IMR-90 (cell line): ENCODE results near the gene PRKCE. TPM values are rescaled to one million over a fixed set of nuclear protein-coding genes. Genes with fewer than 3 reads are reported as not detected.

ENCODE experiments used
- ATAC-seq: fragments of 200-7000 bp; cut with Tn5 transposase; 2 replicates; pipeline ENCODE4 v1.9.1; 2020; ENCODE audit warnings: low read depth, mild to moderate bottlenecking, moderate library complexity
- BruUV-seq: library from RNA; stranded (reverse); fragments of 400-500 nt; replicated peaks from 2 replicates; lab custom pipeline; 2021; lab: Mats Ljungman, UMichigan
- CTCF ChIA-PET: fragments of 300-600 bp; formaldehyde crosslinking; extraction: SDS; loops from one replicate; lab custom pipeline; 2021; ENCODE audit warnings: antibody characterized with exemption; lab: Yijun Ruan, JAX
- POLR2A ChIA-PET: fragments of 300-600 bp; sonication (Branson Sonifier 250); formaldehyde crosslinking; loops from one replicate; lab custom pipeline; 2022; ENCODE audit warnings: antibody characterized with exemption; ENCODE audit not compliant: unreplicated experiment; lab: Charles Lee
- DNase-seq: peaks from one replicate; pipeline ENCODE4 v3.0.0; 2013
- H2AFZ ChIP-seq: replicated peaks from 2 replicates; pipeline ENCODE3; 2013; ENCODE audit warnings: low read length, mild to moderate bottlenecking; ENCODE audit not compliant: poor library complexity
- H2AK5ac ChIP-seq: 2 replicates; pipeline ENCODE4 v1.6.1; 2013; ENCODE audit warnings: low read depth, low read length, inconsistent platforms
- H2AK9ac ChIP-seq: replicated peaks from 2 replicates; pipeline ENCODE3; 2013; ENCODE audit warnings: mild to moderate bottlenecking, low read depth, low read length, moderate library complexity; ENCODE audit not compliant: poor library complexity
- H2BK120ac ChIP-seq: 2 replicates; pipeline ENCODE4 v1.6.1; 2013; ENCODE audit warnings: low read depth, low read length, inconsistent platforms
- H2BK15ac ChIP-seq: 3 replicates; pipeline ENCODE4 v1.6.1; 2013; ENCODE audit warnings: low read depth, low read length, inconsistent platforms
- H2BK20ac ChIP-seq: 2 replicates; pipeline ENCODE4 v1.6.1; 2013; ENCODE audit warnings: low read depth, mild to moderate bottlenecking, inconsistent platforms, low read length, moderate library complexity
- H2BK5ac ChIP-seq: 2 replicates; pipeline ENCODE4 v1.6.1; 2013; ENCODE audit warnings: mild to moderate bottlenecking, low read depth, low read length, inconsistent platforms; ENCODE audit not compliant: poor library complexity, severe bottlenecking
- H3K14ac ChIP-seq: replicated peaks from 2 replicates; pipeline ENCODE4 v1.6.1; 2013; ENCODE audit warnings: low read depth, low read length, inconsistent platforms
- H3K18ac ChIP-seq: 2 replicates; pipeline ENCODE4 v1.6.1; 2013; ENCODE audit warnings: low read depth, low read length, control low read depth
- H3K23ac ChIP-seq: 2 replicates; pipeline ENCODE4 v1.6.1; 2013; ENCODE audit warnings: low read depth, low read length, inconsistent platforms
- H3K27ac ChIP-seq: 2 replicates; pipeline ENCODE4 v1.5.1; 2013; ENCODE audit warnings: mild to moderate bottlenecking, control low read depth, low read length; ENCODE audit not compliant: insufficient read depth
- H3K27me3 ChIP-seq: 2 replicates; pipeline ENCODE4 v1.6.1; 2013; ENCODE audit warnings: low read length; ENCODE audit not compliant: control insufficient read depth, insufficient read depth
- H3K36me3 ChIP-seq: 2 replicates; pipeline ENCODE4 v1.6.1; 2013; ENCODE audit warnings: low read length, mixed read lengths; ENCODE audit not compliant: control insufficient read depth, insufficient read depth
- H3K4ac ChIP-seq: 2 replicates; pipeline ENCODE4 v1.6.1; 2013; ENCODE audit warnings: low read depth, low read length, inconsistent platforms
- H3K4me1 ChIP-seq: 2 replicates; pipeline ENCODE4 v1.6.1; 2013; ENCODE audit warnings: low read length, mixed read lengths; ENCODE audit not compliant: control insufficient read depth, insufficient read depth
- H3K4me2 ChIP-seq: 2 replicates; pipeline ENCODE4 v1.6.1; 2013; ENCODE audit warnings: low read depth, mild to moderate bottlenecking, control low read depth, low read length, moderate library complexity
- H3K4me3 ChIP-seq: 2 replicates; pipeline ENCODE4 v1.5.1; 2013; ENCODE audit warnings: low read depth, mild to moderate bottlenecking, control low read depth, low read length, moderate library complexity; ENCODE audit not compliant: insufficient read depth
- H3K56ac ChIP-seq: 2 replicates; pipeline ENCODE4 v1.6.1; 2013; ENCODE audit warnings: low read length, inconsistent platforms; ENCODE audit not compliant: insufficient read depth; ENCODE audit errors: extremely low read depth
- H3K79me1 ChIP-seq, 2 experiments: 2 replicates each; pipeline ENCODE4 v1.6.1; 2013; ENCODE audit warnings: low read length in 2 of 2, inconsistent platforms in 1 of 2, low read depth in 1 of 2
- H3K9ac ChIP-seq: 2 replicates; pipeline ENCODE4 v1.6.1; 2013; ENCODE audit warnings: low read depth, low read length, control low read depth
- H3K9me1 ChIP-seq: 2 replicates; pipeline ENCODE4 v1.6.1; 2013; ENCODE audit warnings: low read length, inconsistent platforms; ENCODE audit not compliant: insufficient read depth
- H3K9me3 ChIP-seq: 2 replicates; pipeline ENCODE4 v1.6.1; 2013; ENCODE audit warnings: low read length; ENCODE audit not compliant: control insufficient read depth, insufficient read depth
- H4K20me1 ChIP-seq: 2 replicates; pipeline ENCODE4 v1.6.1; 2013; ENCODE audit warnings: low read length, inconsistent platforms; ENCODE audit not compliant: insufficient read depth
- H4K5ac ChIP-seq: 2 replicates; pipeline ENCODE4 v1.6.1; 2013; ENCODE audit warnings: mild to moderate bottlenecking, low read depth, low read length, control low read depth
- H4K8ac ChIP-seq, 2 experiments: 2 replicates each; pipeline ENCODE4 v1.6.1; 2013; ENCODE audit warnings: low read depth in 2 of 2, low read length in 2 of 2, control low read depth in 1 of 2, inconsistent platforms in 1 of 2
- H4K91ac ChIP-seq: 2 replicates; pipeline ENCODE4 v1.6.1; 2013; ENCODE audit warnings: low read depth, low read length, inconsistent platforms; ENCODE audit not compliant: insufficient read depth
- BHLHE40 ChIP-seq: fragments of 150-350 bp; IDR thresholded peaks from 2 replicates; pipeline ENCODE4 v1.6.1; 2016; ENCODE audit warnings: mild to moderate bottlenecking, low read depth, low read length
- CEBPB ChIP-seq: IDR thresholded peaks from 2 replicates; pipeline ENCODE4 v1.6.1; 2012; ENCODE audit warnings: low read depth, low read length, improper control_type of control experiment
- CHD1 ChIP-seq: IDR thresholded peaks from 2 replicates; pipeline ENCODE4 v1.6.1; 2012; ENCODE audit warnings: low read depth, low read length, improper control_type of control experiment
- CTCF ChIP-seq: conservative IDR thresholded peaks from 2 replicates; pipeline ENCODE4 v1.5.1; 2012; ENCODE audit warnings: mild to moderate bottlenecking, low read depth, low read length, improper control_type of control experiment
- ELK1 ChIP-seq: fragments of 150-350 bp; IDR thresholded peaks from 2 replicates; pipeline ENCODE4 v1.6.1; 2016; ENCODE audit warnings: low read depth, mild to moderate bottlenecking, low read length, moderate library complexity, borderline replicate concordance
- FOS ChIP-seq: fragments of 150-350 bp; IDR thresholded peaks from 2 replicates; pipeline ENCODE4 v1.6.1; 2016; ENCODE audit warnings: low read depth, low read length
- MAFK ChIP-seq: IDR thresholded peaks from 2 replicates; pipeline ENCODE4 v1.6.1; 2012; ENCODE audit warnings: low read depth, low read length, improper control_type of control experiment
- MAZ ChIP-seq: IDR thresholded peaks from 2 replicates; pipeline ENCODE4 v1.6.1; 2012; ENCODE audit warnings: low read depth, mild to moderate bottlenecking, low read length, improper control_type of control experiment, moderate library complexity, borderline replicate concordance
- MXI1 ChIP-seq: IDR thresholded peaks from 2 replicates; pipeline ENCODE4 v1.6.1; 2012; ENCODE audit warnings: low read depth, mild to moderate bottlenecking, low read length, moderate library complexity, borderline replicate concordance
- NFE2L2 ChIP-seq: fragments of 150-350 bp; IDR thresholded peaks from 2 replicates; pipeline ENCODE4 v1.6.1; 2016; ENCODE audit warnings: low read depth, mild to moderate bottlenecking, low read length
- POLR2A ChIP-seq: IDR thresholded peaks from 2 replicates; pipeline ENCODE4 v1.6.1; 2012; ENCODE audit warnings: mild to moderate bottlenecking, low read depth, low read length
- RAD21 ChIP-seq: IDR thresholded peaks from 2 replicates; pipeline ENCODE4 v1.6.1; 2012; ENCODE audit warnings: low read length, improper control_type of control experiment
- RCOR1 ChIP-seq: IDR thresholded peaks from 2 replicates; pipeline ENCODE4 v1.6.1; 2012; ENCODE audit warnings: mild to moderate bottlenecking, low read length, improper control_type of control experiment; ENCODE audit not compliant: insufficient replicate concordance
- RFX5 ChIP-seq: IDR thresholded peaks from 2 replicates; pipeline ENCODE4 v1.8.0; 2012; ENCODE audit warnings: low read depth, mild to moderate bottlenecking, low read length, moderate library complexity
- SMC3 ChIP-seq: fragments of 150-350 bp; IDR thresholded peaks from 2 replicates; pipeline ENCODE4 v1.6.1; 2016; ENCODE audit warnings: low read depth, mild to moderate bottlenecking, antibody characterized with exemption, low read length, moderate library complexity
- USF2 ChIP-seq: fragments of 150-350 bp; IDR thresholded peaks from 2 replicates; pipeline ENCODE4 v1.6.1; 2017; ENCODE audit warnings: mild to moderate bottlenecking, antibody characterized with exemption, low read length, low read depth
- WGBS, 2 experiments: methylation state at CpG; one replicate each; pipeline versions ENCODE4 v1.1.5 to v1.1.7; 2013; ENCODE audit warnings: missing lambda C conversion rate in 2 of 2; ENCODE audit not compliant: insufficient read length in 1 of 2; ENCODE audit errors: extremely low coverage in 2 of 2; 5-methylcytosine and 5-hydroxymethylcytosine counted together
- dilution Hi-C: fragments of 300-500 bp; cut with HindIII; formaldehyde crosslinking; loops from one replicate; pipeline ENCODE4 v1.14.3; 2018; ENCODE audit warnings: low sequenced_read_pairs; ENCODE audit not compliant: unreplicated experiment
- in situ Hi-C: fragments of 300-500 bp; cut with MboI; formaldehyde crosslinking; loops from 3 replicates; pipeline ENCODE4 v1.14.3; 2019; ENCODE audit warnings: low sequenced_read_pairs, inconsistent platforms, mixed read lengths
- intact Hi-C: fragments of 100-400 bp; cut with micrococcal nuclease; formaldehyde crosslinking; loops from 2 replicates; pipeline ENCODE4 v1.10.0; 2022
- polyA plus RNA-seq, 3 experiments: library from polyadenylated mRNA; depleted of rRNA; stranded (reverse); fragments of >200 nt; gene quantifications; 2 replicates each; pipeline ENCODE4 v1.2.3, GENCODE V29; 2012; ENCODE audit warnings: low replicate concordance in 1 of 3
- total RNA-seq: library from RNA; depleted of rRNA; stranded (reverse); fragments of >200 nt; gene quantifications from 2 replicates; pipeline ENCODE4 v1.2.3, GENCODE V29; 2012

The PRKCE gene
- total and polyA plus RNA-seq, 2 of the 4 experiments (the other 2 are of a cell fraction) = 8.1 to 32.4 TPM

DNA sequence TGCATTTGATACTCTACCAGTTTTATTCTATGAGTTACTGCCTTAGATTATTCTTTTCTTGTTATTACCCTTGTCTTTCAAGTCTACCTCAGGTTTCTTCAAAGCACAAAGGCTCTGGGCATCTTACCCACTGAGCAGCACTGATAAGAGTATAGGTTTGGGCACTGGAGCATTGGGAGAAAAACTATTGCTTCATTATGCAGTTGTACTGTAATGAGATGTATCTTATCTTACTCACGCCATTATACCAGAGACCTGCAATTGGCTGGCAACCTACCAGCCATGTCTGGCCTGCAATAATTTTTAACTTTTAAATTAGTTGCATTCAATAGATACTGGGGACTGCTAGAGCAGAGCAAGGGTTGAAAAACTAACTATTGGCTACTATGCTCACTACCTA, 21.5 kb upstream of the PRKCE start:
- Histone ChIP-seq H4K20me1 (no peaks in the 10 kb centered on the region), H3K9me3 (0 out of 2 replicates have a peak, but pooled peaks cover 2% of the 10 kb centered on the region), H2AK9ac (no peak overlapping the region), H3K18ac (no peak overlapping the region), H2AK5ac (no peak overlapping the region), H3K79me1 (no peaks in the 10 kb centered on the region), H3K23ac (no peak overlapping the region), H3K9me1 (no peaks in the 10 kb centered on the region), H2AFZ (no peak overlapping the region), H4K8ac (no peak overlapping the region), H3K4me2 (no peak overlapping the region), H3K27ac (no peak overlapping the region), H3K4me3 (no peak overlapping the region), H4K91ac (no peak overlapping the region), H3K27me3 (peaks cover 65% of the 10 kb centered on the region), H4K5ac (no peak overlapping the region), H3K56ac (no peak overlapping the region), H2BK20ac (no peak overlapping the region), H3K4me1 (peaks cover 2% of the 10 kb centered on the region; the same call in 1 of the 2 replicates), H3K36me3 (no peaks in the 10 kb centered on the region), H3K9ac (no peak overlapping the region), H2BK5ac (no peak overlapping the region), H2BK15ac (no peak overlapping the region), H2BK120ac (no peak overlapping the region), H3K4ac (no peak overlapping the region), H3K14ac (no peak overlapping the region)
- TF ChIP-seq ELK1 (no peak), MAZ (no peak), NFE2L2 (no peak), RAD21 (no peak), USF2 (no peak), CHD1 (no peak), CTCF (no peak), POLR2A (no peak), FOS (no peak), RFX5 (no peak), SMC3 (no peak), MXI1 (no peak), MAFK (no peak), BHLHE40 (no peak), CEBPB (no peak), RCOR1 (no peak)
- dilution Hi-C loops (loop anchor here (25.0 kb wide), 1 partner anchor 307 kb away; no protein-coding TSS in a partner anchor), in situ Hi-C loops (loop anchor here (25.0 kb wide), 1 partner anchor 682 kb away; no protein-coding TSS in a partner anchor), intact Hi-C loops (loop anchor here (5.0 kb wide), 1 partner anchor 722 kb away; no protein-coding TSS in a partner anchor)
- ChIA-PET POLR2A (no interaction called here), CTCF (no interaction called here)
- WGBS, 2 experiments = no CpG with 5 or more reads among the region's 1 CpG
- DNase-seq (no peak), ATAC-seq (no peak)
- no TSS peak for BruUV-seq
